Activated T-cell treated with anti-CD3 and anti-CD28 coated beads for 4 hours (primary cell): ENCODE data around the gene PRKAR1B.
"Not testable (repeated sequence)": the region's sequence is repeated elsewhere in the genome, so short reads cannot be mapped to it uniquely, and the experiment has no call there.

ENCODE experiments used
- DNase-seq: peaks from one replicate; pipeline ENCODE4 v3.0.0-alpha.2; 2020

The PRKAR1B gene

DNA sequence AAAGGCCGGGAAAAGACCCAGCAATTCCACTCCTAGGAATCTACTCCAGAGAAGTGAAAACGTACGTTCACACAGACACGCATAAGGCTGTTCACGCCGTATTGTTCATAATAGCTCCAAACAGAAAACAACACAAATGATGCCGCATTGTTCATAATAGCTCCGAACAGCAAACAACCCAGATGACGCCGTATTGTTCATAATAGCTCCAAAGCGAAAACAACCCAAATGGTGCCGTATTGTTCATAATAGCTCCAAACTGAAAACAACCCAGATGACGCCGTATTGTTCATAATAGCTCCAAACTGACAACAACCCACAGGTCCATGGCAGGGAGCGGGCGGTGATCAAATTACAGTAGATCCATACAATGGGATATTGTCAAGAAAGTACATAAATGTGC, 85.8 kb downstream of the PRKAR1B start:
- no peak for DNase-seq

DNA sequence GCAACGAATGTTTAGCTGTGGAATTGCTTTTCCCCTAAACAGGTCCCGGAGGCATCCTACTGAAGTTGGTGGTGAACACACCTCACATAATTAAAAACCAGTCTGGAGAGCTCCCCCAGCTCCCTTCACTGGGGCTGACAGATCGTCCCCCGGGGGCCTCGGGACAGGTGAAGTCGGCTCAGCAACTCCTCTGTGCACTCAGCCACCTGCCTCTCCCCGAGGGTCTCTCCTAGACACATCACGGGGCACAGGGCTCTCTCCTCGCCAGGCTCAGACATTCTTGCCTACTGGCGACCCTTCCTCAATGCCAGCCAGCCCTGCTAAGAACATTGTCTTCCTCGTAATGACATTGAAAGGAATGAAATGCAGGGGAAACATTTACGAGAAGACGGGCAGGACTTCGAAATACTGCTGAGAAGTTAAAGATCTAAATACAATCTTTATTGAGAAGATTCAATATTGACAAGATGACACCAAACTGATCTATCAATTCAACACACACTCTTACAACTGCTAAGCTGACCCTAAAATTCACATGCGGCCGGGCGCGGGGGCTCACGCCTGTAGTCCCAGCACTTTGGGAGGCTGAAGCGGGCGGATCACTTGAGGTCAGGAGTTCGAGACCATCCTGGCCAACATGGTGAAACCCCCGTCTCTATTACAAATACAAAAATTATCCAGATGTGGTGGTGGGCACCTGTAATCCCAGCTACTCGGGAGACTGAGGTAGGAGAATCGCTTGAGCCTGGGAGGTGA, 88.6 kb downstream of the PRKAR1B start:
- DNase-seq = no peak

DNA sequence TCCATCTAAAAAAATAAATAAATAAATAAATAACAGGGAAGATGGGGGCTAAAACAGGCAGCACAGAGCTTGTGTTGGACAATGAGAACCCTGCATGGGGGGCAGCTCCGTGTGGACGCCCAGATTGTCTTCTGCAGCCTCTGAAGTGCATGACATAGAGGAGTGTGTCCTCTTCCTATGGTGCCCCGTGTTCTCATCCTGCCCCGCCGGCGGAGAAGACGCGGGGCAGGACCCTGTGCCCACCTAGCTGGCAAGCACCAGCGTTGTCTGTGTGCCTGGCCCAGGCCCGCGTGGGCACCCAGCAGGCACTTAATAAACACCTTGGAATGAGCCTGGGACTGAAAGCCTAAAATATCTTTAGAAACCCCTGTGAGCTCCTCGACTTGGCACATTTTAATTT, 89.3 kb downstream of the PRKAR1B start:
- DNase-seq = no peak

DNA sequence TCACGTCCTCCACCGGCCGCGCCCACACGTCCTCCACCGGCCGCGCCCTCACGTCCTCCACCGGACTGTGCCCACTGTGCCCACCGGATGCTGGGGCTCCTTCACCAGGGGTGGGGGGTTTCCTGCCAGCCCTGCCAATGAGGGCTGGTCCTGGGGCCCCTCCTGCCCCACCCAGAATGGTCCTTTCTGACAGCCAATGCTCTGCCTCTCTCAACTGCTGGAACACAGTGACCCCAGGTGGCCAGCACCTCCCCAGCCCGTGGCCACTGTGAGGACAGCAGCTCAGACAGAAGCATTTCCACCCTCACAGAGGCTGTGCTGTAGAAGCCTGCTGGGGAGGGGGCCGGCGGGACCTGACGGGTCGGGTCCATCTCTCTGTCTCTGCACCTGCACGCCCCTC, 90.7 kb downstream of the PRKAR1B start:
- DNase-seq = no peak

DNA sequence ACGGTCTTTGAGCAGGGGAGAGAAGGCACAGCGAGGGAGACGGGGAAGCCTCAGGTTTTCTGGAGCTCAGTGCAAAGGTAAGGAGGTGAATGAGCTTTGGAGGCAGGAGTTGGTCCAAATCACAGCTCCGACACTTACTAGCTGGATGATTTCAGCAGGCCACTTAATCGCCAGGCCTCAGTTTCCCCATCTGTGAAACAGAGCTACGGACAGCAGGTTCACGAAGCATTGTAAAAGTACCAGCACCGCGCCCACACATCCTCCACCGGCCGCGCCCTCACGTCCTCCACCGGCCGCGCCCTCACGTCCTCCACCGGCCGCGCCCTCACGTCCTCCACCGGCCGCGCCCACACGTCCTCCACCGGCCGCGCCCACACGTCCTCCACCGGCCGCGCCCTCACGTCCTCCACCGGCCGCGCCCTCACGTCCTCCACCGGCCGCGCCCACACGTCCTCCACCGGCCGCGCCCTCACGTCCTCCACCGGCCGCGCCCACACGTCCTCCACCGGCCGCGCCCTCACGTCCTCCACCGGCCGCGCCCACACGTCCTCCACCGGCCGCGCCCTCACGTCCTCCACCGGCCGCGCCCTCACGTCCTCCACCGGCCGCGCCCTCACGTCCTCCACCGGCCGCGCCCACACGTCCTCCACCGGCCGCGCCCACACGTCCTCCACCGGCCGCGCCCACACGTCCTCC, 91.2 kb downstream of the PRKAR1B start:
- DNase-seq = not testable (repeated sequence)

DNA sequence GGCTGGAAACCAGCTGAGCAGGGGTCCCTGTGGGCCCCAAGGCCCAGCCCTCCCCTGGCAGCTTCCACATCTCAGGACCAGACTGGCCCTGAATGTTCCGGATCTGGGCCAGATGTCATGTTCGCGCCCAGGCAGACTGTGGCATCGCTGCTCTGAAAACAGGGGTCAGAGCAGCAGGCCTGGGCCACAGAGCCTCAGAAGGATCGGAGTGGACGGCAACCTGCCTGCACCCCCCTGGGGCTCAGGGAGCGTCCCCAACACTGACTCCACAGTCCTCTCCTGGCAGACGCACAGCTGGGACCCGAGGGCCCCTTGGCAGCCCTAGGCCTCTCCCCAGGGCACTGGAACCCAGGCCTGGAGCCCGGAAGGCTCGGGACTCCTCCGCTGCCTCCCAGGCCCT, 91.9 kb downstream of the PRKAR1B start:
- no peak for DNase-seq

DNA sequence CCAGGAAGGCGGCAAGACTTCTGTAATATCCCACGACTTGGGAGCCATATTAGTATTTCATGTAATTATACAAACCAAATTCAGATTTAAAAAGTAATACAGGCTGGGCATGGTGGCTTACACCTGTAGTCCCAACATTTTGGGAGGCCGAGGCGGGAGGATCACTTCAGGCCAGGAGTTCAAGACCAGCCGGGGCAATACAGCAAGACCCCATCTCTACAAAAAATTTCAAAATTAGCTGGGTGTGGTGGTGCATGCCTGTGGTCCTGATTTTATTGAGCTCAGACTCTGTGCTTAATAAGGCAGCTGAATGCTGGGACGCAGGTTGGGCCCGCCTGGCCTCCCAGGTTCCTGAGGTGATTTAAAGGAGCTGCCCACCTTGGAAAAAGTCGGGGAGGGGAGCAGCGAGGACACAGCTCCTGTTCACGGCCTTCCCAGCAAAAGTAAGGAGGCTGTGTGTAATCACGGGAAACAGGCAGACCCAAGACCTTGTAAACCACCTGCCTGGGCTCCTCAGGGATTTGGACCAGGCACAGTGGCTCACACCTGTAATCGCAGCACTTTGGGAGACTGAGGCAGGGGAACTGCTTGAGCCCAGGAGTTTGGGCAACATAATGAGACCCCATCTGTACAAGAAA, 93.6 kb downstream of the PRKAR1B start:
- DNase-seq = no peak

DNA sequence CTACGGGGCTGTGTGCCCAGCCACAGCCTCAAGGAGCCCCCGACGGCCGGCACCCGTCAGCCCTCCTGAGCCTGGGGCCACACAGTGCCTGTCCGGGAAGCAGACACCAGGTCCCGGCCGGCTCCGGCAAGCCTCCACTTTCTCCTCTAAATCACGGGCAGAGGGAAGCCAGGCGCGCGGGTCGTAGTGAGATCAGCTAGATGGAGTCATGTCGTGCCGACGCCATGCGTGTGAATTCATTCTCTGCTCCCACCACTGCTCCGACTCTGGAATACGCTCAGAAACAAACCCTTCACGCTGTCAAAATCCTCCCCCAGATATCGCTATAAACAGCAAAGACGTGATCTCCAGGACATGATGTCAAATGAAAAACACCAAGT, 94.3 kb downstream of the PRKAR1B start:
- DNase-seq = no peak

DNA sequence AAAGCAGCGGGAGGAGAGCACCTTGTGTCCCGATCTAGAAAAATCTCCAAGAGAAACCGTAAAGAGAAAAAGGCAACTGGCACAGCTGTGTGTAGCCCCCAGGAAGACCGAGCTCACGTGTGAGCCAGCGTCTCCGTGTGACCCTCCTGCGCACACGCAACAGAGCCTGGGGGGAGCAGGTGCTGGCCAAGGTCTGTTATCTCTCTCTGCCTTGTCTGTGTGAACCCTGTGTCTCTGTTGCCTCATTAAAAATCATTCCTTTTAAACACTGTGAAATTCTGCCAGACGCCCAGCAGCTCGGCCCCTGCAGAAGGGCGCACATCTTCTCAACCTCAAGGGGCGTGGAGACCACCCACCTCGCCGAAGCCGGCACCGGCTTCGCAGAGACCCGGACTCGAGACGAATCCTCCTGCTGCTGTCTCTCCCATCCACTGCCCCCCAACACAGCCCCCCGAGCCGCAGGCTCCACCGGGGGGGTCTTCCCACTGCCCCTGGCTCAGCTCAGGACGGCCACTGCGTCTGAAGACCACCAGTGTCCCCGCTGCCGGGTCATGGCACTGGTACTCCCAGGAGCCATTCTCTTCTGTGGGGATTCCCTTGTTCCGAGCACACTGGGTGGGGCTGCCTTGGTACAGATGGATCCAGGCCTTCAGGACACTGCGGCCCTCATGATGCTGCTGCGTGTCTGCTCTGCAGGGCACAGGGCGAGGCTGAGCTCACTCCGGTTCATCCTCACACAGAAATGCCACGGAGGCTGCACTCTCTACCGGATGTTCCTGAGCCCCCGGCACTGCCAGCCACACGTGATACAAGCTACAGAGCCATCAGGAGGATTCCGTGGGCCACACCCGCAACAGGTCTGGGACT, 94.9 kb downstream of the PRKAR1B start:
- DNase-seq = no peak

DNA sequence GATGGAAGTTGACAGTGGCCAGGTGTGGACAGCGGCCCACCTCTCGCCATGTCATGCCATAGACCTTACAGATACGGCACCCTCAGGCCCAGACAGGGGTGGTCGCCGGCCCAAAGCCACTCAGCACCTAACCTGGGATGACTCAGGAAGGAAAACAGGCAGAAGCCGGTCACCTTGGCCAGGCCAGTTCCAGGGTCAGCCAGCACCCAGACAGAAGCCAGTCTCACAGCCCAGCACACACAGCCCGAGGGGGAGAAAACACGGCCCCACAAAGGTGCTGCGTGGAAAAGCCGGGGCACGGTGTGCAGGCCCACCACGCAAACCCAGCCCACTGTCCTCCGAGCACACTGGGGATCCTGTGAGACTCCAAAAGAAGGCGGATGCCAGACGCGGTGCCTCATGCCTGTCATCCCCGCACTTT, 95.8 kb downstream of the PRKAR1B start:
- no peak for DNase-seq

DNA sequence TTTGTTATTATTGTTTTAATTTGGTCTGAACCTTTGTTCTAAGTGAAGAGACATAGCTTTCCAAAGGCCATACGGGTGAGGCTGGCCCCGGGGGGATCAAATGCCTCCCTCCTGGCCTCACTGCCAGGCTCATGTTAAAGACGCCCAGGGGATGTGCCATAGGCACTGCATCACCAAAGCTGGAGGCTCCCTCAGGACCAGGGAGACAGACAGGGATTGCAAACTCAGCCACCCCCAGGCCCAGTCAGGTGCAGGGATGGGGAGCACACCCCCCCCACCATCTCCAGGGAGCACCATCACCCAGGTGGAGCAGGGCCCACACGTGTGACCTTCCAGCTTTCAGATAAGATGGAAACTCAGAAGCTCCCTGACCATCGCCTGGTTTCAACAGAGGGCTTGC, 96.5 kb downstream of the PRKAR1B start:
- DNase-seq = no peak

DNA sequence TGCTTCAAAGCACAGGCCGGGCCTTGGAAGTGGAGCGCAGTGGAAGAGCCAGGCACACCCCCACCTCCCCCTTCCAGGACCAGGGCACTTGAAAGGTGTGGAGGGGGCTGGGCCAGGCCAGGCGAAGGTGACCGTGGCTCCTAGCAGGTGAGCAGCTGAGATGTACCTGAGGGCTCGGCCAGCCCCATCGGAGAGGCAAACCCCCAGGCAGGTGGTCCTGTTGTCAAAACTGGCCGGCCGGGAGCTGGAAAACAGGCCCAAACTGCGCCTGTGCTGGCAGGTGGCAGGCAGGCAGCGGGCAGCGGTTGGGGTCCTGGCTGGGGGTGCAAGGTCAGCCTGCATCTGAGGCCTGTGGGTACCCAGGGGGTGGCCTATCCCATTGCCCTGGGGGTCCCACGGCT, 97.0 kb downstream of the PRKAR1B start:
- no peak for DNase-seq

DNA sequence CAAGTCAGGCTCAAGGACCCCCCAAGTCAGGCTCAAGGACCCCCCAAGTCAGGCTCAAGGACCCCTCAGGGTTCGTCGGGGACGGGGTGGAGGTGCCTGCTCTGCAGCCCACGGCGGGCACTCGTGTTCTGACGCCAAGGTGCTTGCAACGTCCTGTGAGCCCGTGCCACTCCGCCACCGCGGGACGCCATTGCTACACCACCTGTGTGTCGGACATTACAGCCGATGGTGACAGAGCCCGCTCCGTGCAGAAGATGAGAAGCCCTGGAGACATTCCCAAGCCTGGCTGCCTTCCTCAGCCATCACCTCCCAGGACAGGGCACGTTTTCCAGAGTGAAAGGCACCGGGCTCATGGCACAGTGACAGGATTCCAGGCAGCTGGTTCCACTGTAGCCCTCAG, 98.3 kb downstream of the PRKAR1B start:
- DNase-seq = no peak

DNA sequence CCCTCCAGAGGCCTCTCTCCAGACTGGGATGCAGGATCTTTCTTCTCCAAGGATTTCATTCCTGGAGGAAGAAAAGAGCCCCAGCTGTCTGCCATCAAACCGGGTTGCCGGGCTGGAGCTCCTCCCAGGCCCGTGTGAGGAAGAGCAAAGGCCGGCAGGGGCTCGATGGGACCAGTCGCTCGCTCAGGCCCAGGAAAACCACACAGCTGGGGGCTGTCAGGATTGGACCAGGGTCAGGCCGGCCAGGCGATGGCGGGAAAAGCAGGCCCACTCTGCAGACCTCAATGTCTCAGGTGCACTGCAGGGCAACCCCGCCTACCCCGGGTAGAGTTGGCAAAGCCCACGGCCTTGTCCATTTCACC, 98.7 kb downstream of the PRKAR1B start:
- DNase-seq = no peak

DNA sequence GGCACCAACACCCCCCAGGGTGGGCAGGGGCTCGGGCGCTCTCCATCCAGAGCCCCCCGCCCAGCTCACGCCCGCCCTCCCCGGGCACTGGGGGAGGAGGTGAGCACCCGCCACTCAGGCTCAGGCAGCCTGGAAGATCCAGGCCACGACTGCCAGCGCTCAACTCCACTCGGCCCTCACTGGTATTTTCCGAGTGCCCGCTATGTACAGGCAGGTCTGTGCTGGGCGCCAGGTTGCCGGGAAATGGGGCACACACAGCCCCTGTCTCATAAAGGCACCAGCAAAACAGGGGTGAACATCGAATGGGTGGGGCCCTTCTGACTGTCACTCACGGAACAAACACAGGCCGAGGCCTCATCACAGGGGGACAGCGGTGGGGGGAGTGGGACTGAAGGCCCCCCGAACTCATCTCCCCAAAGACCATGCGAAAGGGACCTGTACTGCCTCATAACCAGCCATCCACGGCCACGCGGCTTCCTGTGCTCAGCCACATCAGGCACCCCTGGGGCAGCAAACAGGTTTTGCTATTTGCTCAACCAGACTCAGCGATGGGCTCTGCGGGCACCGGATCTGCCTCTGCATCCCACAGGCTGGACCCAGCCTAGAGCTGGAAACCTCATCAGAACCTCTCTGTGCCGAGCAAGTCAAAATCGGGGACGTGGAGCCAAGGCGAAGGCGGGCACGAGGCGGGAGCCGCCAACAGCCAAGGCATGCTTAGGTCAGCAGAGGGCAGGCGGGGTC, 99.2 kb downstream of the PRKAR1B start:
- no peak for DNase-seq

DNA sequence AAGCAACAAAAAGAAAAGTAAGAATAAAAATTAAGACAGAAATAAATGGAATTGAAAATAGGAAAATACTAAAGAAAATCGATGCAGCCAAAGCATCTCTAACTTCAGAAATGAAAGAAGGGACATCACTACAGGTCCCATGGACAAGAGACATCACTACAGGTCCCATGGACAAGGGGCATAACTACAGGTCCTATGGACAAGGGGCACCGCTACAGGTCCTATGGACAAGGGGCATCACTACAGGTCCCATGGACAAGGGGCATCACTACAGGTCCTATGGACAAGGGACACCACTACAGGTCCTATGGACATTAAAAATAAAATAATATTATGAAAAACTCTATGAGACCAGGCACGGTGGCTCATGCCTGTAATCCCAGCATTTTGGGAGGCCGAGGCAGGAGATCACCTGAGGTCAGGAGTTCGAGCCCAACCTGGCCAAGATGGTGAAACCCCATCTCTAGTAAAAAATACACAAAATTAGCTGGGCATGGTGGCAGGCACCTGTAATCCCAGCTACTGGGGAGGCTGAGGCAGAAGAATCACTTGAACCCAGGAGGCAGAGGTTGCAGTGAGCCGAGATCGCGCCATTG, 101.6 kb downstream of the PRKAR1B start:
- DNase-seq = no peak

DNA sequence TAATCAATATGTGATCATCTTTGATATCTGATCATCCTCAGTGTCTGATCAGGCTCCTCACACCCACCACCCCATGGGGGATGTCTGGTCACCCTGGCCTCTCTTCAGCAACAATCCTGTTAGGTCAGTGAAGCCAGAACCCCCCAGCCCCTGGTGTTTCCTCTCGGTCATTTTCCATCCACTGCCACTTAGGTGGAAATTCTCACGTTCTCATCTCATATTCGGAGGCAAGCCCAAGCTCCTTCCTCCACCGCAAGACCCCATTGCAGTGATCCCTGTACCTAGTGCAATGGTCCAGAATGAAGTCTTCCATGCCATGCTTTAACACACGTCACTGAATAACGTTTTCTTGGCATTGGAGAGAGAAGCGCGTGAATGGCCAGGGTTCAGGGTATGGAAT, 103.6 kb downstream of the PRKAR1B start:
- no peak for DNase-seq

DNA sequence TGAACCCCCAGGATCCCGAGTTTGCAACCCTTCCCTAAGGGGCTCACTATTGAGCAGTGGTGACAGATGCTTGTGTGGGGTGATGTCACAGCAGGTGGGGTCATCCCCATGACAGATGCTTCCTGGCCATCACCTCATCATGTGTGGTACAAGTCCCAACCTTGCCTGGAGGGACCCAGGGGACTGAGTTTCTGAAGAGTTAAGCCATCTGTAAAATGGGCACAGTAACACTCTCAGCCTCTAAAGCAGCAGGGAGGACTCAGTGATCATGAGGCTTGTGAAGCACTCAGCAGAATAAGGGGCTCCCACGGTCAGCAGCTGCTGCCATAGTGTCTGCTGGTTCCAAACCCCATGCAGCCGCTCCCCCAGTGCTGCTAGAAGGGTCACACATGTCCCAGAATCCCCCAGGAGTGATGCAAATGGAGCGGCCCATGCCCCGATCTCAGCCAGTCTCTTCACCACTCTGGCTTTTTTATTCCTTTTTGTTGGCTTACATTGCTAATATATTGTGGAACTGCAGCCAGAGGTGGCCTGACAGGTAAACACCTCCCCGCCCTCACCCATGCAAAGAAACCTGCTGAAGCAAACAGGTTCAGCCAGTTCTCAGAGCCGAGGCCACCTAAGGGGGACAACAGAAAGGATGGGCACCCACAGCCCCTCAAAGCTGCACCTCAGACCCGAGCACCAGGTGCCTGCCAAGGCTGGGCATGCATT, 105.4 kb downstream of the PRKAR1B start:
- DNase-seq = no peak

DNA sequence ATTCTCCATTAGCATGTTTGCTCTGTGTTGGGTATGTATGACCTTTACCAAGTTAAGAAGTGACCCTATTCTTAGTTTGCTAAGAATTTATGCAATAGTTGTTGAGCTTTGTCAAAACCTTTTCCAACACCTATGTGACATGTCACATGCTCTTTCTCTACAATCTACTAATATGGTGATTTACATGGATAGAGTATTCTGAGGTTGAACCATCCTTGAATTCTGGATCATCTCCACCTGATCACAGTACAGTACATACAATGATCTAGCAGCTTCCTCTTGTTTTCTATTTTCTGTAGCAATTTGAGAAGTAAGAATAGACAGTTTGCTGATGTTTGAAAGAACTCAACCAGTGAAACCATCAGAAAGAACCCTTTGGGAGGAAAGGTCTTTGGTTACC, 106.2 kb downstream of the PRKAR1B start:
- no peak for DNase-seq

DNA sequence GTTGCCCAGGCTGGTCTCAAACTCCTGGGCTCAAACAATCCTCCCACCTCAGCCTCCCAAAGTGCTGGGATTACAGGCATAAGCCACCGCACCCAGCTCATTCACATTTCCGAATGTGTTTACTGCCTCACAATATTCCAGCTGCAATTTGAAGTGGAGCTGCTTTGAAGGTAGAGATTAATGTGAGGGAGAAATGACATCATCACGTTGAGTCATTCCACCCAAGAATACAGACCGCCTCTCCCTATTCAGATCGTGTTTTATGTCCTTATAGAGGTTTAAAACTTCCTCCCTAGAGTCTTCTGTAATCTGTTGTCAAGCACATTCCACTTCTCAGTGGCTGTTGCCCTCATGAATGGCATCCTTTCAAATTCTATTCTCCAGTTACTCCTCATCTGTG, 107.0 kb downstream of the PRKAR1B start:
- DNase-seq = no peak

DNA sequence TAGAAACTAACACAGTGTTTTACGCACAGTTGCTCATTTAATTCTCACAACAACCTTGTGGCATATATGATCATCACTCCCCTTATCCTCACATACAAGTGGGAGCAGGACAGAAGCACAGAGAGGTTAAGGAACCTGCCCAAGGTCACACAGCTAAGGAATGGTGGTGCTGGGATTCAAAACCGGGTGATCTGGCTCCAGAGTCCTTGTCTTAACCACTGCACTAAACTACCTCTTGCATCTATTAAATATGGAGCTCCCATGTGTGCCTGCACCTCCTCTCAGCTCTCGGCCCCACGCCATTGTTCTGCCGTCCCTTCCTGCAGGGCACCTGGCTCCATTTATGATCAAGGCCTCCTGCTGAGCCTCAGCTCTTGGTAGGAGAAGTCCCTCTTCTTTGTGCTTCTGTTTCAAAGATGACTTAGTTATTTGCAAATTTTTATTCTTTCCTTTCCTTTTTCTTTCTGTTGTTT, 107.7 kb downstream of the PRKAR1B start:
- DNase-seq = no peak
